Sigmoid colon (tissue), 4 donors: ENCODE results near the gene TRIM65.

Experiments used
- POLR2A ChIP-seq, 2 donors: fragments of 450-650 bp; IDR thresholded peaks; one replicate each; pipeline ENCODE4 v1.6.1; 2016; ENCODE audit warnings: antibody characterized with exemption in 2 of 2, mild to moderate bottlenecking in 2 of 2, moderate library complexity in 2 of 2
- POLR2AphosphoS5 ChIP-seq, 4 donors: sonication (generic); formaldehyde crosslinking; IDR thresholded peaks; one replicate each; pipeline ENCODE4 v1.6.1; 2017; ENCODE audit warnings: antibody characterized with exemption in 4 of 4
- TF ChIP-seq, protein P1 (sequence below), 4 experiments: fragments of 450-650 bp in 3 of 4; fragments of 200-600 bp in 1 of 4; IDR thresholded peaks; one replicate each; pipeline ENCODE4 v1.5.1; 2016 to 2019; ENCODE audit warnings: antibody characterized with exemption in 4 of 4, mild to moderate bottlenecking in 3 of 4, moderate library complexity in 2 of 4

DNA sequence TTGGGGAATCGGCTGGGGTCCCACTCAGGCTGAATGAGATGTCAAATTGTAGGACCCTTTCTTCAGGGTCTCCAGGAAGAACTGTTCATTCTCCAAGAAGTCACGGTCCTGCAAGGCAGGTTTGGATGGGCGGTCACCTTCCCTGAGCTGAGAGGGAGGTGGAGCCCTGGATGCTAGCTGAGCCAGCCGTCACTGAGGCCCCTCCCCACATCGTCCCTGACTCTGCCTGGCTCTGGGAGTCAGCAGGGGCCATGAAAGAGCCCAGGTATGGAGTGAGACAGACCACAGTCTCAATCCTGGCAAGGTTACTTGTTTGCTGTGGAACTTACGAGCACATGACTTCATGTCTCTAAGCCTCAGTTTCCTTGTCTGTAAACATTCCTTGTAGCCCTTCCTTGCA is 13.9 kb upstream of the TRIM65 start:
- TF ChIP-seq, protein P1, sequence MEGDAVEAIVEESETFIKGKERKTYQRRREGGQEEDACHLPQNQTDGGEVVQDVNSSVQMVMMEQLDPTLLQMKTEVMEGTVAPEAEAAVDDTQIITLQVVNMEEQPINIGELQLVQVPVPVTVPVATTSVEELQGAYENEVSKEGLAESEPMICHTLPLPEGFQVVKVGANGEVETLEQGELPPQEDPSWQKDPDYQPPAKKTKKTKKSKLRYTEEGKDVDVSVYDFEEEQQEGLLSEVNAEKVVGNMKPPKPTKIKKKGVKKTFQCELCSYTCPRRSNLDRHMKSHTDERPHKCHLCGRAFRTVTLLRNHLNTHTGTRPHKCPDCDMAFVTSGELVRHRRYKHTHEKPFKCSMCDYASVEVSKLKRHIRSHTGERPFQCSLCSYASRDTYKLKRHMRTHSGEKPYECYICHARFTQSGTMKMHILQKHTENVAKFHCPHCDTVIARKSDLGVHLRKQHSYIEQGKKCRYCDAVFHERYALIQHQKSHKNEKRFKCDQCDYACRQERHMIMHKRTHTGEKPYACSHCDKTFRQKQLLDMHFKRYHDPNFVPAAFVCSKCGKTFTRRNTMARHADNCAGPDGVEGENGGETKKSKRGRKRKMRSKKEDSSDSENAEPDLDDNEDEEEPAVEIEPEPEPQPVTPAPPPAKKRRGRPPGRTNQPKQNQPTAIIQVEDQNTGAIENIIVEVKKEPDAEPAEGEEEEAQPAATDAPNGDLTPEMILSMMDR (IDR thresholded peaks at IDR 0.05), result no peak
- no peak for TF ChIP-seq POLR2A (IDR thresholded peaks at IDR 0.05)
- no peak for TF ChIP-seq POLR2AphosphoS5 (IDR thresholded peaks at IDR 0.05)
